ENCODE data around the gene CHST14.
"Not testable (repeated sequence)": the region's sequence is repeated elsewhere in the genome, so short reads cannot be mapped to it uniquely, and the experiment has no call there.

The CHST14 gene

GRCh38 chr15:40441565-40442531 is 28.9 kb upstream of the CHST14 start:
- no peak for DNase-seq

- DNase-seq, result no peak
These were observed 27.5 kb upstream of the CHST14 start for GRCh38 chr15:40443255-40443654.

GRCh38 chr15:40443846-40444245 is 26.9 kb upstream of the CHST14 start:
- DNase-seq, result no peak

GRCh38 chr15:40444736-40445135 is 26.0 kb upstream of the CHST14 start:
- no peak for DNase-seq

GRCh38 chr15:40445421-40445922 is 25.3 kb upstream of the CHST14 start:
- no peak for DNase-seq

- no peak for DNase-seq
These were observed 24.6 kb upstream of the CHST14 start for GRCh38 chr15:40446144-40446543.

GRCh38 chr15:40448354-40448753 is 22.4 kb upstream of the CHST14 start:
- no peak for DNase-seq

GRCh38 chr15:40449275-40449674 is 21.5 kb upstream of the CHST14 start:
- no peak for DNase-seq

- no peak for DNase-seq
These were observed 20.7 kb upstream of the CHST14 start for GRCh38 chr15:40450047-40450446.

- no peak for DNase-seq
These were observed 19.1 kb upstream of the CHST14 start for GRCh38 chr15:40451527-40452158.

- DNase-seq, result no peak
These were observed 18.3 kb upstream of the CHST14 start for GRCh38 chr15:40452296-40453090.

GRCh38 chr15:40453941-40454340 is 16.8 kb upstream of the CHST14 start:
- not testable (repeated sequence) for DNase-seq

- DNase-seq, result no peak
These were observed 15.8 kb upstream of the CHST14 start for GRCh38 chr15:40454904-40455391.

- DNase-seq, result no peak
These were observed 14.5 kb upstream of the CHST14 start for GRCh38 chr15:40456299-40456712.

- DNase-seq, result no peak
These were observed 14.0 kb upstream of the CHST14 start for GRCh38 chr15:40456738-40457137.

- no peak for DNase-seq
These were observed 12.1 kb upstream of the CHST14 start for GRCh38 chr15:40458495-40459371.

GRCh38 chr15:40459391-40460015 is 11.3 kb upstream of the CHST14 start:
- DNase-seq, result no peak

GRCh38 chr15:40460404-40460803 is 10.4 kb upstream of the CHST14 start:
- DNase-seq, result no peak

- DNase-seq, result no peak
These were observed 8.8 kb upstream of the CHST14 start for GRCh38 chr15:40461958-40462357.

GRCh38 chr15:40463279-40463678 is 7.5 kb upstream of the CHST14 start:
- no peak for DNase-seq

- no peak for DNase-seq
These were observed 6.8 kb upstream of the CHST14 start for GRCh38 chr15:40463886-40464545.

Data from NCI-H1092 (cell line).